Measurements from ENCODE around the gene IFIT2. TPM values are rescaled to one million over a fixed set of nuclear protein-coding genes. Genes with fewer than 3 reads are reported as not detected.
"Not testable (repeated sequence)": the region's sequence is repeated elsewhere in the genome, so short reads cannot be mapped to it uniquely, and the experiment has no call there.

The IFIT2 gene
- total RNA-seq, 1 experiment from 2014 or later, result 0.58 TPM

DNA sequence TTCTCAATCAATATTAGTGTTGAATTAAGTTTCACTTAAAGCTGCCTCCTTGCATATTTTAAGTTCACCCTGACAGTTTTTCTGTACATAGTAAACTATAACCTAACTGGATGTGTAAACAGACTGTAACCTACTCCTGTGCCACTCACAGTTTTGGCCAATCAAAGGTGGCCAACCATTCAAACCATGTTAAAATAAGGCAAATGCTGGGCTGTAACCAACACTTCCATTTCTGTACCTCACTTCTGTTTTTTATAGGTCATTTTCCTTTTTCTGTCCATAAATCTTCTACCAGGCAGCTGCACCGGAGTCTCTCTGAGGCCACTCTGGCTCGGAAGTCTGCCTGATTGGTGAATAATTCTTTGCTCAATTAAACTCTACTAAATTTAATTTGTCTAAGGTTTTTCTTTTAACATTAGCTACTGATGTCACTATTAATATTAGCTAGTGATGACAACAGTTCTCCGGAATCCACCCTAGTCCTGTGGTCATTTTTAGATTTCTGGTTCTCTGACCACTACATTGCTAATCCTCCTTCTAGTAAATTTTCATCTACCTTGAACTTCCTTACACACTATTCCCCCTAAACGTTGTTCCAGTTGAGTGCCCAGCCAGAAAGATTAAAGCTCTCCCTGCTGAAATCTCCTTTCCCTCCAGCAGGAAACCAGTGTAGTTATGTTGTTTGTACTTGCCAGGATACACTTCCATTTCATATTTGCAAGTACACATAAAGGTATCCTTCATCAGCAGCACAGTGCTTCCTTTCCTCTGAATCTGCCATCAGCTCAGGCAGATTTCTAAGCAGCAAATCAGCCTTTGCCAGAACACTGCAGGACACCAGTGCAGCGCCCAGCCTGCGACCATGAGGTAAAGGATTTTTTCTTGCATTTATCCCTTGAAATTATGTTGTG lies 18.6 kb upstream of the IFIT2 start:
- DNase-seq (ENCODE audit: unreplicated experiment), result no peak
- no peaks in the 10 kb centered on the region for H3K9me3 Mint-ChIP-seq (ENCODE audit: unreplicated experiment)
- no peak overlapping the region for H3K27ac Mint-ChIP-seq (ENCODE audit: low read depth, unreplicated experiment)
- POLR2A ChIA-PET, result interaction anchor here (0.6 to 1.9 kb wide), 4 partner anchors 8 to 266 kb away, joined by 3 to 5 read pairs (median 3); partner anchors contain the start of gene IFIT2
- H3K4me3 Mint-ChIP-seq (ENCODE audit: unreplicated experiment), result no peak overlapping the region
- intact Hi-C loops (cut with micrococcal nuclease), result no loop called here
- H3K36me3 Mint-ChIP-seq (ENCODE audit: insufficient read depth, unreplicated experiment), result no peaks in the 10 kb centered on the region
- CTCF ChIA-PET, result interaction anchor here (1.4 to 1.7 kb wide), 3 partner anchors 21 to 86 kb away, joined by 4 to 7 read pairs (median 4); no protein-coding TSS in a partner anchor
- TF ChIP-seq, protein P1, sequence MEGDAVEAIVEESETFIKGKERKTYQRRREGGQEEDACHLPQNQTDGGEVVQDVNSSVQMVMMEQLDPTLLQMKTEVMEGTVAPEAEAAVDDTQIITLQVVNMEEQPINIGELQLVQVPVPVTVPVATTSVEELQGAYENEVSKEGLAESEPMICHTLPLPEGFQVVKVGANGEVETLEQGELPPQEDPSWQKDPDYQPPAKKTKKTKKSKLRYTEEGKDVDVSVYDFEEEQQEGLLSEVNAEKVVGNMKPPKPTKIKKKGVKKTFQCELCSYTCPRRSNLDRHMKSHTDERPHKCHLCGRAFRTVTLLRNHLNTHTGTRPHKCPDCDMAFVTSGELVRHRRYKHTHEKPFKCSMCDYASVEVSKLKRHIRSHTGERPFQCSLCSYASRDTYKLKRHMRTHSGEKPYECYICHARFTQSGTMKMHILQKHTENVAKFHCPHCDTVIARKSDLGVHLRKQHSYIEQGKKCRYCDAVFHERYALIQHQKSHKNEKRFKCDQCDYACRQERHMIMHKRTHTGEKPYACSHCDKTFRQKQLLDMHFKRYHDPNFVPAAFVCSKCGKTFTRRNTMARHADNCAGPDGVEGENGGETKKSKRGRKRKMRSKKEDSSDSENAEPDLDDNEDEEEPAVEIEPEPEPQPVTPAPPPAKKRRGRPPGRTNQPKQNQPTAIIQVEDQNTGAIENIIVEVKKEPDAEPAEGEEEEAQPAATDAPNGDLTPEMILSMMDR (IDR thresholded peaks at IDR 0.05; ENCODE audit: unreplicated experiment), result no peak
- no peaks in the 10 kb centered on the region for H3K27me3 Mint-ChIP-seq (ENCODE audit: insufficient read depth, unreplicated experiment)
- peaks cover 42% of the 10 kb centered on the region for H3K4me1 Mint-ChIP-seq (ENCODE audit: insufficient read depth, unreplicated experiment)
- no TSS peak for BruUV-seq (replicated peaks)

DNA sequence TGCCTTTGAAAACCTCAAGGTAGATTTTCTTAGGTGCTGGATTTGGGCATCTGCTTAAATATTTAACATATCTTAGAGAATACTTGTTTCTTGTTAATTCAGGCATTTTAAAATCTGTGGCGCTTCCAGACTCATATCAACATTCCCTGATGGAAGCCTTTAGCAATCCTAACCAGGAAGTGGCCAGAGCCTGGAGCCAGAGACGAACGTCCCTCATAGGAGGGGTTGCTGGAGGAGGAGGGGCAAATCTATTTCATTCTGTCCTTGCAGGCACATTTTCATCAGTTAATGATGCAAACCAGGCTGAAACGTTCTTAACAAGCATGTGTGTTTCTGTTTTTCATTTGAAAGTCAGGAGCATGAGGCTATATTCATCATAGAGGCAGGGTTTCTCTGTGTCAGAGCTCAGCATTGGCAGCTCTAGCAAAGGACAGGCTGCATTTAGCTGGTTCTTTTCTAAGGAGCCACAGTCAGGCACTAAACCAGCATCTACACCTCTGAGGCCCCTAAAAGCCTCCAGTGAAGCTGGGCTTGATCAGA lies 17.8 kb upstream of the IFIT2 start:
- Mint-ChIP-seq H3K4me3 (ENCODE audit: unreplicated experiment) (no peak overlapping the region), H3K9me3 (ENCODE audit: unreplicated experiment) (no peaks in the 10 kb centered on the region), H3K4me1 (ENCODE audit: insufficient read depth, unreplicated experiment) (peaks cover 38% of the 10 kb centered on the region), H3K27me3 (ENCODE audit: insufficient read depth, unreplicated experiment) (no peaks in the 10 kb centered on the region), H3K36me3 (ENCODE audit: insufficient read depth, unreplicated experiment) (no peaks in the 10 kb centered on the region), H3K27ac (ENCODE audit: low read depth, unreplicated experiment) (no peak overlapping the region)
- BruUV-seq (replicated peaks), result no TSS peak
- no peak for DNase-seq (ENCODE audit: unreplicated experiment)
- TF ChIP-seq, protein P1 (IDR thresholded peaks at IDR 0.05; ENCODE audit: unreplicated experiment), result no peak
- CTCF ChIA-PET, result interaction anchor here (1.4 to 1.7 kb wide), 3 partner anchors 22 to 85 kb away, joined by 4 to 7 read pairs (median 4); no protein-coding TSS in a partner anchor
- POLR2A ChIA-PET, result interaction anchor here (1.2 to 1.9 kb wide), 3 partner anchors 9 to 23 kb away, joined by 3 to 5 read pairs (median 5); no protein-coding TSS in a partner anchor
- intact Hi-C loops (cut with micrococcal nuclease), result no loop called here

DNA sequence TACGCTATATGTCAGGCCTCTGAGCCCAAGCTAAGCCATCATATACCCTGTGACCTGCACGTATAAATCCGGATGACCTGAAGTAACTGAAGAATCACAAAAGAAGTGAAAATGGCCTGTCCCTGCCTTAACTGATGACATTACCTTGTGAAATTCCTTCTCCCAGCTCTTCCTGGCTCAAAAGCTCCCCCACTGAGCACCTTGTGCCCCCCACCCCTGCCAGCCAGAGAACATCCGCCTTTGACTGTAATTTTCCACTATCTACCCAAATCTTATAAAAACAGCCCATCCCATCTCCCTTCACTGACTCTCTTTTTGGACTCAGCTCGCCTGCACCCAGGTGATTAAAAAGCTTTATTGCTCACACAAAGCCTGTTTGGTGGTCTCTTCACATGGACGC lies 17.1 kb upstream of the IFIT2 start:
- Mint-ChIP-seq H3K4me1 (ENCODE audit: insufficient read depth, unreplicated experiment) (peaks cover 31% of the 10 kb centered on the region), H3K27ac (ENCODE audit: low read depth, unreplicated experiment) (peak overlapping the region; percentile 76)
- H3K36me3 Mint-ChIP-seq (ENCODE audit: insufficient read depth, unreplicated experiment); BruUV-seq (replicated peaks); DNase-seq (ENCODE audit: unreplicated experiment); intact Hi-C loops (cut with micrococcal nuclease); H3K9me3 Mint-ChIP-seq (ENCODE audit: unreplicated experiment); H3K27me3 Mint-ChIP-seq (ENCODE audit: insufficient read depth, unreplicated experiment); H3K4me3 Mint-ChIP-seq (ENCODE audit: unreplicated experiment): not testable (repeated sequence)
- CTCF ChIA-PET, result interaction anchor here (0.7 kb wide), 1 partner anchor 8 kb away, joined by 3 read pairs; no protein-coding TSS in a partner anchor
- POLR2A ChIA-PET, result interaction anchor here (0.9 to 1.4 kb wide), 3 partner anchors 9 to 23 kb away, joined by 3 to 5 read pairs (median 3); no protein-coding TSS in a partner anchor

DNA sequence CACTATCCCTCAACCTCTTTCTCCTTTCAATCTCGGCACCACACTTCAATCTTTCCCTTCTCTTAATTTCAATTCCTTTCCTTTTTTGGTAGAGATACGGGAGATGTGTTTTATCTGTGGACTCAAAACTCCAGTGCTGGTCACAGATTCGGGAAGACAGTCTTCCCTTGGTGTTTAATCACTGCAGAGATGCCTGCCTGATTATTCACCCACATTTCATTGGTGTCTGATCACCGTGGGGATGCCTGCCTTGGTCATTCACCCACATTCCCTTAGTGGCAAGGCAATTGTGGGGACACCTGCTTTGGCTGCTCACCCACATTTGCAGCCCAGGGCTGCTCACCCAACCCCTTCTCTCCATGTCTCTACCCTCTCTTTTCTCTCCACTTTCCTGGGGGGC lies 16.5 kb upstream of the IFIT2 start:
- H3K9me3 Mint-ChIP-seq (ENCODE audit: unreplicated experiment); H3K27me3 Mint-ChIP-seq (ENCODE audit: insufficient read depth, unreplicated experiment); BruUV-seq (replicated peaks); H3K4me3 Mint-ChIP-seq (ENCODE audit: unreplicated experiment); intact Hi-C loops (cut with micrococcal nuclease); DNase-seq (ENCODE audit: unreplicated experiment); H3K36me3 Mint-ChIP-seq (ENCODE audit: insufficient read depth, unreplicated experiment): not testable (repeated sequence)
- Mint-ChIP-seq H3K4me1 (ENCODE audit: insufficient read depth, unreplicated experiment) (peaks cover 30% of the 10 kb centered on the region), H3K27ac (ENCODE audit: low read depth, unreplicated experiment) (peak overlapping the region; percentile 76)
- ChIA-PET CTCF (interaction anchor here (0.7 kb wide), 1 partner anchor 8 kb away, joined by 3 read pairs; no protein-coding TSS in a partner anchor), POLR2A (interaction anchor here (0.9 to 1.4 kb wide), 2 partner anchors 11 to 24 kb away, joined by 3 to 5 read pairs; no protein-coding TSS in a partner anchor)

Data from MCF 10A (cell line).